ENCODE measurements around the gene GIN1. TPM values are rescaled to one million over a fixed set of nuclear protein-coding genes. Genes with fewer than 3 reads are reported as not detected.
"Not testable (repeated sequence)": the region's sequence is repeated elsewhere in the genome, so short reads cannot be mapped to it uniquely, and the experiment has no call there.

Gene GIN1
- total and polyA plus RNA-seq, 2 experiments from 2014 or later: 5.8 to 9.6 TPM

- no peak overlapping the region for H3K4me3 ChIP-seq
- H3K4me1 ChIP-seq (ENCODE audit: insufficient read depth): no peaks in the 10 kb centered on the region
- H3K9me3 Mint-ChIP-seq: peaks cover 79% of the 10 kb centered on the region
- no peak for TF ChIP-seq NANOG (IDR thresholded peaks at IDR 0.05; ENCODE audit: borderline replicate concordance)
- no peak for TF ChIP-seq REST (IDR thresholded peaks at IDR 0.05; ENCODE audit: unreplicated experiment)
- no peak for TF ChIP-seq ZNF114 (CRISPR knock-in tag; IDR thresholded peaks at IDR 0.05)
- no peak for TF ChIP-seq ZNF462 (CRISPR knock-in tag; IDR thresholded peaks at IDR 0.05)
- no peak for TF ChIP-seq ETS1 (IDR thresholded peaks at IDR 0.05)
- no peak for TF ChIP-seq CREB1 (CRISPR knock-in tag; IDR thresholded peaks at IDR 0.05; ENCODE audit: low read depth)
- TF ChIP-seq EZH2 (IDR thresholded peaks at IDR 0.05; ENCODE audit: low read depth, unreplicated experiment): no peak
- TF ChIP-seq JUNB (IDR thresholded peaks at IDR 0.05; ENCODE audit: unreplicated experiment): no peak
- no peak for TF ChIP-seq STAT1 (IDR thresholded peaks at IDR 0.05; ENCODE audit: unreplicated experiment)
- H4K20me1 ChIP-seq (replicated peaks; ENCODE audit: insufficient read depth): no peaks in the 10 kb centered on the region
- H3K36me3 Mint-ChIP-seq (ENCODE audit: low read depth): peaks cover 50% of the 10 kb centered on the region
- H3K27ac ChIP-seq (ENCODE audit: low read depth): no peak overlapping the region
- no peaks in the 10 kb centered on the region for H3F3A ChIP-seq (replicated peaks; ENCODE audit: low read depth)
- DNase-seq (ENCODE audit: low spot score) (no peak), ATAC-seq (no peak)
- H3K4me1 Mint-ChIP-seq: no peaks in the 10 kb centered on the region
- no peaks in the 10 kb centered on the region for H3K27me3 Mint-ChIP-seq (ENCODE audit: insufficient read depth, low read depth, poor library complexity)
- no peaks in the 10 kb centered on the region for H3K27me3 ChIP-seq (ENCODE audit: insufficient read depth)
- peaks cover 9% of the 10 kb centered on the region; the same call in 1 of the 2 replicates for H3K36me3 ChIP-seq (ENCODE audit: insufficient read depth)
- no peak overlapping the region for H2AFZ ChIP-seq
- no peak overlapping the region for H3K4me2 ChIP-seq
- no peak overlapping the region for H3K27ac Mint-ChIP-seq
- no peak overlapping the region for H3K4me3 Mint-ChIP-seq
- 0 out of 2 replicates have a peak, but pooled peaks cover 5% of the 10 kb centered on the region for H3K9me2 ChIP-seq (ENCODE audit: insufficient read depth)
- no peaks in the 10 kb centered on the region for H3K79me2 ChIP-seq (replicated peaks; ENCODE audit: insufficient read depth)
Measured at GRCh38 chr5:103075442-103075841, 44.5 kb downstream of the GIN1 start.

GRCh38 chr5:103073500-103073899 is 46.4 kb downstream of the GIN1 start:
- not testable (repeated sequence) for H3K27ac Mint-ChIP-seq; H3K79me2 ChIP-seq (replicated peaks; ENCODE audit: insufficient read depth); DNase-seq (ENCODE audit: low spot score); H3K4me1 ChIP-seq (ENCODE audit: insufficient read depth); H2AFZ ChIP-seq; H3K27ac ChIP-seq (ENCODE audit: low read depth); H3K4me3 Mint-ChIP-seq; ATAC-seq; H3K36me3 ChIP-seq (ENCODE audit: insufficient read depth); H3K27me3 ChIP-seq (ENCODE audit: insufficient read depth); H3K9me2 ChIP-seq (ENCODE audit: insufficient read depth); H3K27me3 Mint-ChIP-seq (ENCODE audit: insufficient read depth, low read depth, poor library complexity); H3K4me2 ChIP-seq; H3K4me1 Mint-ChIP-seq; H3K4me3 ChIP-seq; H3F3A ChIP-seq (replicated peaks; ENCODE audit: low read depth); H4K20me1 ChIP-seq (replicated peaks; ENCODE audit: insufficient read depth)
- Mint-ChIP-seq H3K9me3 (peaks cover 61% of the 10 kb centered on the region), H3K36me3 (ENCODE audit: low read depth) (peaks cover 44% of the 10 kb centered on the region)
